ENCODE measurements around the gene KLHL29. TPM values are rescaled to one million over a fixed set of nuclear protein-coding genes. Genes with fewer than 3 reads are reported as not detected.

KLHL29 gene
- total and polyA plus RNA-seq, 10 donors = 1.5 to 30.5 (median 9.4) TPM

DNA sequence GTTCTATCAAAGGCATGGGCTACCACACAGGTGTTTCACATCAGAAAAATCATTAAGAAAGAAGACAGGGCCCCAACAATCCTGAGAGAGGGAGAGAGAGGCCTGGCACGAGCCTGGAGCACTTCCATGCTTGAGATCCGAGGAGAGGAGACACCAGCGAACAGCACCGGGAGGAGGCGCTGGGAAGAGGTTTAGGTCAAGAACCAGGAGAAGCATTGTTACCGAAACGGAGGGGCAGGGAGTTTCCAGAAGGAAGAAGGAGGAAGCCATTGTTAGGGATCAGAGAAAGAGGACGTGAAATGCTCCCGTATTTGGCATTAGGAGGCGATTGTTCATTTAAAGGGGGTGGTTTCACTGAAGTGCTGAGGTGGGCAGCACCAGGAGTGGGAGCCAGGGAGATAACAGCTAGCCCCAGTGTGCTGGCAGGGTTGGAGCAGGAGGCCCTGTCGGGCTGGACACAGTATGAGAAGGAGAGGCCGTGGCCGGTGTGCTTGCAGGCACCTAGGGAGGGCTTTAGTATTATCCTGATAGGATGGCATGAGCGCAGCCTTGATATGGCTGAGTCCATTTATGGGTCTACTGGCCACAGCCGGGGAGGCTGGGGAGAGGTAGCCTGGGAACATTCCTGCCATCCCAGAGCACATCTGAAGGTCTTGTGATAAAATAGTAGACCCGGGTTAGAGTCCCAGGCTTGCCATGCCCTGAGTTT lies 244.9 kb downstream of the KLHL29 start:
- Histone ChIP-seq H3K4me3 (no peak overlapping the region), H3K27me3 (replicated peaks in 1 of 7) (no peaks in the 10 kb centered on the region), H3K9me3 (no peaks in the 10 kb centered on the region), H3K4me1 (no peaks in the 10 kb centered on the region), H3K27ac (no peak overlapping the region), H3K36me3 (no peaks in the 10 kb centered on the region)
- WGBS, 5 donors = 73 to 84% (median 79%) methylated on average over 16 of the region's 16 CpGs
- intact Hi-C loops (cut with DNase I; ENCODE audit: low total_unique reads) = no loop called here
- no peak for TF ChIP-seq POLR2AphosphoS5 (IDR thresholded peaks at IDR 0.05)
- TF ChIP-seq, protein P1, sequence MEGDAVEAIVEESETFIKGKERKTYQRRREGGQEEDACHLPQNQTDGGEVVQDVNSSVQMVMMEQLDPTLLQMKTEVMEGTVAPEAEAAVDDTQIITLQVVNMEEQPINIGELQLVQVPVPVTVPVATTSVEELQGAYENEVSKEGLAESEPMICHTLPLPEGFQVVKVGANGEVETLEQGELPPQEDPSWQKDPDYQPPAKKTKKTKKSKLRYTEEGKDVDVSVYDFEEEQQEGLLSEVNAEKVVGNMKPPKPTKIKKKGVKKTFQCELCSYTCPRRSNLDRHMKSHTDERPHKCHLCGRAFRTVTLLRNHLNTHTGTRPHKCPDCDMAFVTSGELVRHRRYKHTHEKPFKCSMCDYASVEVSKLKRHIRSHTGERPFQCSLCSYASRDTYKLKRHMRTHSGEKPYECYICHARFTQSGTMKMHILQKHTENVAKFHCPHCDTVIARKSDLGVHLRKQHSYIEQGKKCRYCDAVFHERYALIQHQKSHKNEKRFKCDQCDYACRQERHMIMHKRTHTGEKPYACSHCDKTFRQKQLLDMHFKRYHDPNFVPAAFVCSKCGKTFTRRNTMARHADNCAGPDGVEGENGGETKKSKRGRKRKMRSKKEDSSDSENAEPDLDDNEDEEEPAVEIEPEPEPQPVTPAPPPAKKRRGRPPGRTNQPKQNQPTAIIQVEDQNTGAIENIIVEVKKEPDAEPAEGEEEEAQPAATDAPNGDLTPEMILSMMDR (IDR thresholded peaks at IDR 0.05 in 8 of 11, conservative IDR thresholded peaks at IDR 0.05 in 3 of 11) = no peak
- TF ChIP-seq POLR2A (IDR thresholded peaks at IDR 0.05) = no peak
- DNase-seq = peak; percentile 64

- intact Hi-C loops (cut with DNase I; ENCODE audit: low total_unique reads) = no loop called here
- H3K36me3 ChIP-seq = no peaks in the 10 kb centered on the region
- H3K27me3 ChIP-seq (replicated peaks in 1 of 7) = no peaks in the 10 kb centered on the region
- no peak overlapping the region for H3K27ac ChIP-seq
- no peaks in the 10 kb centered on the region for H3K4me1 ChIP-seq
- no peaks in the 10 kb centered on the region for H3K9me3 ChIP-seq
- TF ChIP-seq POLR2A (IDR thresholded peaks at IDR 0.05) (no peak), POLR2AphosphoS5 (IDR thresholded peaks at IDR 0.05) (no peak)
- TF ChIP-seq, protein P1 (IDR thresholded peaks at IDR 0.05 in 8 of 11, conservative IDR thresholded peaks at IDR 0.05 in 3 of 11) = no peak
- peak; percentile 64 for DNase-seq
- H3K4me3 ChIP-seq = no peak overlapping the region
- 64 to 80% (median 78%) methylated on average over 7 of the region's 7 CpGs for WGBS, 5 donors
Measured at GRCh38 chr2:23630961-23631360, 246.0 kb downstream of the KLHL29 start.

DNA sequence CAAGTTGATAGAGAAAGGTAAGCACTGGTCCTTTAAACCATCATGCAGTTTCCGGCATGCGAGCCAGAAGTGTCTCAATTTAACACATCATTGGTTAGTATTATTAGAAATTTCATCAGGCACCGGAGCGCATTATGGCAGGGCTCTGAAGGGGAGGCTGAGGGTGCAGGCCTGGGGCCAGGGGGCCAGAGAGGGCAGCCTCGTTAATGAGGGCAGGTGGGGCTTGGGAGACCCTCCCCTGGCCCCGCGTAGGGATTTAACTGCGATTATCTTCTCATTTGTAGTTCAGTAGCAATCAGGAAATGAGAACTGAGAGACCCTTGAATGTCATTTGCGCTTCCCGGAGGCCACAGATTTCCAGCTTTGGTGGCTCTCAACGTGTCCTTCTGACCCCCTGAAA lies 246.4 kb downstream of the KLHL29 start:
- no peak for TF ChIP-seq POLR2A (IDR thresholded peaks at IDR 0.05)
- TF ChIP-seq, protein P1 (IDR thresholded peaks at IDR 0.05 in 8 of 11, conservative IDR thresholded peaks at IDR 0.05 in 3 of 11) = no peak
- TF ChIP-seq POLR2AphosphoS5 (IDR thresholded peaks at IDR 0.05) = no peak
- peak; percentile 46 for DNase-seq
- Histone ChIP-seq H3K27me3 (replicated peaks in 1 of 7) (no peaks in the 10 kb centered on the region), H3K36me3 (no peaks in the 10 kb centered on the region), H3K27ac (no peak overlapping the region), H3K4me3 (no peak overlapping the region), H3K4me1 (no peaks in the 10 kb centered on the region), H3K9me3 (no peaks in the 10 kb centered on the region)
- WGBS, 5 donors = 82 to 91% (median 85%) methylated on average over 8 to 11 of the region's 11 CpGs
- intact Hi-C loops (cut with DNase I; ENCODE audit: low total_unique reads) = no loop called here

- H3K9me3 ChIP-seq = no peaks in the 10 kb centered on the region
- H3K27me3 ChIP-seq (replicated peaks in 1 of 7) = no peaks in the 10 kb centered on the region
- no peak overlapping the region for H3K27ac ChIP-seq
- intact Hi-C loops (cut with DNase I; ENCODE audit: low total_unique reads) = no loop called here
- H3K36me3 ChIP-seq = no peaks in the 10 kb centered on the region
- peak; percentile 62 for DNase-seq
- H3K4me1 ChIP-seq = peaks cover 0 to 4% (median 0%) of the 10 kb centered on the region in 6 donors
- TF ChIP-seq, protein P1 (IDR thresholded peaks at IDR 0.05 in 8 of 11, conservative IDR thresholded peaks at IDR 0.05 in 3 of 11) = no peak
- TF ChIP-seq POLR2AphosphoS5 (IDR thresholded peaks at IDR 0.05) = no peak
- no peak for TF ChIP-seq POLR2A (IDR thresholded peaks at IDR 0.05)
- H3K4me3 ChIP-seq = no peak overlapping the region
- WGBS, 5 donors = 56 to 66% (median 62%) methylated on average over 6 of the region's 6 CpGs
Measured at GRCh38 chr2:23632386-23632785, 247.4 kb downstream of the KLHL29 start.
